Hepatic stellate cell (primary cell): ENCODE data around the gene ADSS2.
A peak's percentile ranks its signal among the peaks of the same experiment; 100 is the strongest.
"Not testable (repeated sequence)": the region's sequence is repeated elsewhere in the genome, so short reads cannot be mapped to it uniquely, and the experiment has no call there.

ENCODE experiments used
- DNase-seq: peaks from one replicate; pipeline ENCODE4 v3.0.0; 2011; ENCODE audit warnings: low spot score

ADSS2 gene

DNA sequence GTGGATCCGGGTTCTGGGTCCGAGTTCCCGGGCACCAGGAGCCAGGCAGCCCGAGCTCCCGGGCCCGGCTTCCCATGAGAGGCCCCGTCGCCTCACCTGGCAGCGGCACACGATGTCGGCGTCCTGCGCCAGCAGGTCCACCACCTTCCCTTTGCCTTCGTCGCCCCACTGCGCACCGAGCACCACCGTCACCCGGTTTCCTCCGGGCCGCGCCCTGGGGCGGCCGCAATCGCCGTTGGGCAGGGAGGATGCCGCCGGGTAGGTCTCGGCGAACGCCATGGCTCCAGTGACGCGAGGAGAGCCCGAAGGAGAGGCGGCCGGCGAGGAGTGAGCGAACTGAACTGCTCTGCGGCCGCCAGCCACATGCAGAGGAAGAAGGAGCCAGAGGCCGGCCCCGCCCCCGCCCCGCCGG, at the start of gene ADSS2:
Gene ADSS2, minus strand, starts transcription at position 371 of the 412 bp plus-strand sequence. Its CDS starts 92 bp downstream, at position 279.
- DNase-seq = no peak

DNA sequence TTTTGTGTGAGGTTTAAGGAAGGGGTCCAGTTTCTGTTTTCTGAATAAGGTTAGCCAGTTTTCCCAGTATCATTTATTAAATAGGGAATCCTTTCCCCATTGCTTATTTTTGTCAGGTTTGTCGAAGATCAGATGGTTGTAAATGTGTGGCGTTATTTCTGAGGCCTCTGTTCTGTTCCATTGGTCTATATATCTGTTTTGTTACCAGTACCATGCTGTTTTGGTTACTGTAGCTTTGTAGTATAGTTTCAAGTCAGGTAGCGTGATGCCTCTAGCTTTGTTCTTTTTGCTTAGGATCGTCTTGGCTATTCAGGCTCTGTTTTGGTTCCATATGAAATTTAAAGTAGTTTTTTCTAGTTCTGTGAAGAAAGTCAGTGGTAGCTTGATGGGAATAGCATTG, 48.8 kb upstream of the ADSS2 start:
- not testable (repeated sequence) for DNase-seq

DNA sequence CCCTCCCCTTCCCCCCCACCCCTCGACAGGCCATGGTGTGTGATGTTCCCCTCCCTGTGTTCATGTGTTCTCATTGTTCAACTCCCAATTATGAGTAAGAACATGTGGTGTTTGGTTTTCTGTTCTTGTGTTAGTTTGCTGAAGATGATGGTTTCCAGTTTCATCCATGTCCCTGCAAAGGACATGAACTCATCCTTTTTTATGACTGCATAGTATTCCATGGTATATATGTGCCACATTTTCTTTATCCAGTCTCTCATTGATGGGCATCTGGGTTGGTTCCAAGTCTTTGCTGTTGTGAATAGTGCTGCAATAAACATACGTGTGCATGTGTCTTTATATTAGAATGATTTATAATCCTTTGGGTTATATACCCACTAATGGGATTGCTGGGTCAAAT, 47.8 kb upstream of the ADSS2 start:
- DNase-seq = not testable (repeated sequence)

DNA sequence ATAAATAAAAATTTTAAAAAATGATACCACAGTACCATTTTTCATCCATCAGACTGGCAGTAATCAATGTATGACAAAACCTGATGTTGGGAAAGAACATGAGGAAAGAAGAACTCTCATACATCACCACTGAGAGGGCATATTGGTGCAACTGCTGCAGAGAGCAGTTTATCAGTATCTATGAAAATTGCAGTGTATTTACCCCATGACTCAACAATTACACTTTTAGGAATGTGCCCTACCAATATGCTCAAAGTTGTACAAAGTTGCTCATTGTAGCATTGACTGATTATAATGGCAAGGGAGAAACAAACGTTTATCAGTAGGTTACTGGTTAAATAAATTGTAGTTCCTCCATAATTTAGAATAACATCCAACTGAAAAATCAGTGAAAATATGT, 46.1 kb upstream of the ADSS2 start:
- DNase-seq = no peak

DNA sequence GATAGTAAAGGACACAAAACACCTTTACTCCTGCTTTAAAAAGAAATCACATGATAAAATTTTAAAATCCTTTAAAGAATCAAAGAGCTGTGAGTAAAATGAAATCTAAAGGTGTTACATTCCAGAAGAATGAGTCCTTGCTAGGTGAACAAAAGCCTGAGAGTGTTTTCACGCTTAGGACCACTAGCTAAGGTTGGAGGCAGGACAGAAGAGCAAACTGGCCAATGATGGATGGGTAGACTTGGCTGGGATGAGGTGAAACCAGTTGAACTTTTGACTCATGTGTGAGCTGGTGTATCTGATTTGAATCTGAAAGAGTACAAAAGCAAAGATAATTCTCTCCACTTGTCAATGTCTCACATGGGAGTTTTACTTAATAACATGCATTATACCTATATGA, 44.5 kb upstream of the ADSS2 start:
- DNase-seq = no peak

DNA sequence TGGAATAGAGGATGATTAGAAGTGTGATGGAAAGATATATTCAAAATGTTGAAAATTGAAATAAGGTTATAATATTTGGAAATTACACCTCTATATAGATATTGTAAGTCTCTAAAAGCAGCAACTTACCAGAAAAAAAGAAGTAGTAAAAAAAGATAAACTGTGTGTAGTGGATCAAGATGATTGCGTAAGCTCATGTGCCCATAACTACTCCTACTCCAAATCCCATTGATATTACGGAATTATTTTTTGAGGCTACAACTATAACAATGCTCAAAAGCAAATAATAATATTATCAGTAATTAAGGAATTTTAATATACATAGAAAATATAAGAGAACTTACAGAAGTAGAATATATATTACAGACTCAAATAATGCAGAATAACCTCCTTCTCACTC, 42.9 kb upstream of the ADSS2 start:
- DNase-seq = no peak

DNA sequence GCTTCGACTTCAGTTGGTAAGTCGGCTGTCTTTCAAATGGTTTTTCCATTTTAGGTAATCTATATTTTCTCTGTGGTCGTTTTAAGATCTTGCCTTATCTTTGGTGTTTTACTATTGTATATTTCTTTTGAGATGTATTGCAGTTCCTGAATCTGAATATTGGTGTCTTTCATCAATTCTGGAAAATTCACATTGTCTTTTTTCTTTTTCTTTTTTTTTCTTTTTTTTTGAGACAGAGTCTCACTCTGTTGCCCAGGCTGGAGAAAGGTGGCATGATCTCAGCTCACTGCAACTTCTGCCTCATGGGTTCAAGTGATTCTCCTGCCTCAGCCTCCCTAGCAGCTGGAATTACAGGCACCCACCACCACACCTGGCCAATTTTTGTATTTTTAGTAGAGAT, 33.3 kb upstream of the ADSS2 start:
- not testable (repeated sequence) for DNase-seq

DNA sequence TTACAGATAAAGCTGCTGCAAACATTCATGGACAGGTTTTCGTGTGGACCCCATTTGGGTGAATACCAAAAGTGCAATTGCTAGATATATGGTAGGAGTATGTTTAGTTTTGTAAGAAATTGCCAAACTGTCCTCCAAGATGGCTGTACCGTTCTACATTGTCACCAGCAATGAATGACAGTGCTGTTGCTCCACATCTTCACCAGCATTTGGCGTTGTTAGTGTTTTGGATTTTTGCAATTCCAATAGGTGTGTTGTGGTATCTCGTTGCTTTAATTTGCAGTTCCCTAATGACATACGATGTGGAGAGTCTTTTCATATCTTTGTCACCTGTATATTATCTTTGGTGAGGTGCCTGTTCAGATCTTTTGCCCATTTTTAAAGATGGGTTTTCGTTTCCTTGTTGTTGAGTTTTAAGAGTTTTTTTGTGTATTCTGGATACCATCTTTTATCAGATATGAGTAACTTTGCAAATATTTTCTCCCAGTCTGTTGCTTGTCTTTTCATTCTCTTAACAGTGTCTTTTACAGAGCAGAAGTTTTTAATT, 21.4 kb upstream of the ADSS2 start:
- DNase-seq = no peak

DNA sequence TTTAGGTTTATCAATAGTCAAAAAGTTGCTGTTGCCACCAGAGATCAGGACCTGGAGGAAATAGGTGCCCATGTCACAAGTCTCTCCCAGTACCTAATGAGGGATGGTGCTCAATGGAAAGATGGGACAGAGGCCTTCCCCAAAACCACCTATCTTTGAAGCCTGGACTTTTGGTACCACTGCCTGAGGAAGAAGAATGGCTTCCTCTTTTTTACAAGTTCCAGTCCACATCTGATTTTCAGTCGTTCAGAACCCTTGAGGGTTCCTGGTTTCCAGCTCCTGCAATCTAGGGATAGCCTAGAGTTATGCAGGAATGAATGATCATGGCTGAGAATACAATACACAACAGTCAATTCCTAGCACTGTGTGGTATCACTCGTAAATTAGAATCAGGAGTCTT, 15.0 kb upstream of the ADSS2 start:
- DNase-seq = no peak

DNA sequence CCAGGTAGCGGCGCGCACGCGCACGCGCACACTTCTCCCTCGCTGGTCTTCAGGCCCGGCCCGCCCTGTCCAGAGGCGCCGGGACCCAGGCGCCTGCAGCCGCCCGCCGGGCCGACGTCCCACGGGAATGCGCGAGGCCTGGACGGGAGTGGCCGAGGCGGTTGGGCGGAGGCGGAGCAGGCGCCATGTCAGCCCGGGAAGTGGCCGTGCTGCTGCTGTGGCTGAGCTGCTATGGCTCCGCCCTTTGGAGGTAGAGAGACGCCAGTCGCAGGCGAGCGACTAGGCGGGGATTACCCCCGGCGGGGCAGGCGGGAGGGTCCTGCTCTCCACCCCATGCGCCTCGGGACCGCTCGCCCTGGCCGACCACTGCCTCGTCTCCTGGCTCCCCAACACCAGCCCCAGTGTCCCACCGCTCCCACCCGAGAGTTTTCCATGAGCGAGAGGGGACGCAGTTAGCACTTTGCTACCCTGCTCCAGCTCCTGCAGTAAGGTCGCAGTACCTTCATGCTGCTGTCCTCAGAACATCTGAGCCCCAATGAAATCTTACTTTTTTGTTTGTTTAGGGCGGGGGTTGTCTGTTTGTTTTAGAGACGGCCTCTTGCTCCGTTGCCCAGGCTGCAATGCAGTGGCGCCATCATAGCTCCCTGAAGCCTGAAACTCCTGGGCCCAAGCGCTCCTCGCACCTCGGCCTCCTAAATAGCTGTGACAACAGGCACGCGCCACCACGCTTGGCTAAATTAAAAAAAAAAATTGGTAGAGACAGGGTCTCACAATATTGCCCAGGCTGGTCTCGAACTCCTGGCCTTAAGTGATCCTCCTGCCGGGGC, 9.7 kb upstream of the ADSS2 start, which contains the start of gene CATSPERE:
Gene CATSPERE, plus strand, starts transcription at position 29 of the 827 bp plus-strand sequence. Its CDS starts 157 bp downstream, at position 186.
- peak; percentile 83 for DNase-seq

DNA sequence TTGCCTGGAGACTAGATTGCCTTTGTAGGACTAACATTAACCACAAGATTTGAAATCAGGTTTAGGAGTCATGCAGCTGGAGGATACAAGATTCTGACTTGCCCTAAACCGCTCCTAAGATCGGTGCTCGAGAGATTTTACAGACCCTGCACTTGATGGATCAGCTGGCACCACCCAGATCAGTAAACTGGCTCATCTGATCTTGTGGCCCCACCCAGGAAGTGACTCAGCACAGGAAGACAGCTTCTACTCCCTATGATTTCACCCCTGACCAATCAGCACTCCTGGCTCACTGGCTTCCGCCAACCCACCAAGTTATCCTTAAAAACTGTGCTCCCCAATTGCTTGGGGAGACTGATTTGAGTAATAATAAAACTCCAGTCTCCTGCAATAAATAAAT, 8.5 kb upstream of the ADSS2 start:
- DNase-seq = no peak

DNA sequence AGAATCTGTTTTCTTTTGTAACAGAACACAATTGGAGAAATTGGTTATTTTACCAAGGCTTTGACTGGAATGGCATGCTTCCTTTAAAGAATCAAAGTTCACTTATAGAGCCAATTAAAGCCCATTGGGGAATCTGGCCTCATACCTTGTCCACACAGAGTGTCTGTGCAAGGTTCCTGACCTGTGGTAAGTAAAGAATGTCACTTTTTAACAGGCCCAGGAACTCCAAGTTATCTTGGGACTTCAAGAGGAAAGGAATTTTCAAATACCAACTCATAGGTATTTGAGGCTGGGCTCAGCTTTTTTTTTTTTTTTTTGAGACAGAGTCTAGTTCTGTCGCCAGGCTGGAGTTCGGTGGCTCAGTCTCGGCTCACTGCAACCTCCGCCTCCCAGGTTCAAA, 7.1 kb upstream of the ADSS2 start:
- no peak for DNase-seq

DNA sequence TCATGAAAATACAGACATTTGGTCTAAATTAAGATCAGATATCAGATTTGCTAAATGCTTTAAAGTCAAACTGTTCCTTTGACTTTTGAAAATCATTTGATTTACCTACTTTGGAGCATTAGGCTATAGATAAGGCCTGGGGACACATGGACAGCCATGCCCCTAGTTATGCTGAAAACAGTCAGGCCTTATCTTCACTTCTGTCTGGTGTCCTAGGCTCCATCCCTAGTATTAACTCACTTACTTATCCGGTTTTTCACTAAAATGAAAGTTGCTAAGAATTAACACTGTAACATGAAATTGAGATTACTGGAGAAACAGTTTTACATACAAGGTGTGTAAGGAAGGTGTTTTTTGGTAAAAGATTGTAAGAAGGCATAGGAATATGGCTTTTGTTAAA, 4.9 kb upstream of the ADSS2 start:
- no peak for DNase-seq

DNA sequence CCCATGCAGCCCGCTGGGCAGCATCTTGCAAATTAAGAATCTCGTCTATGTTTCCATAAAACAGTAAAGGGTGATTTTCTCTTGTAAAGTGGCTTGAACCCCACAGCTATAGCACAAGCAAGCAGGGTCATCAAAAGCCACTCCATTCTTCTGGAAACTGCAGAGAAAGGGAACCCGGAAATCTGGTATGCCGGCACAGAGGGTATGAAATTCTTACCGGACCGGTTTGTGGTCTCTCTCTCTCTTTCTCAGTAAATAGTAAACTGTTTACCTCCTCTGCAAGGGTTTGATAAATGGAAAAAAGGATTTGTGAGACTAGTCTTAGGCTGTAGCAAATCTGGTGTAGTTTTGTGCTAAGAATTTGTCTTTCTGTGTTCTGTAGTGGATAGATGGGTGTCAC, 2.7 kb upstream of the ADSS2 start:
- no peak for DNase-seq

DNA sequence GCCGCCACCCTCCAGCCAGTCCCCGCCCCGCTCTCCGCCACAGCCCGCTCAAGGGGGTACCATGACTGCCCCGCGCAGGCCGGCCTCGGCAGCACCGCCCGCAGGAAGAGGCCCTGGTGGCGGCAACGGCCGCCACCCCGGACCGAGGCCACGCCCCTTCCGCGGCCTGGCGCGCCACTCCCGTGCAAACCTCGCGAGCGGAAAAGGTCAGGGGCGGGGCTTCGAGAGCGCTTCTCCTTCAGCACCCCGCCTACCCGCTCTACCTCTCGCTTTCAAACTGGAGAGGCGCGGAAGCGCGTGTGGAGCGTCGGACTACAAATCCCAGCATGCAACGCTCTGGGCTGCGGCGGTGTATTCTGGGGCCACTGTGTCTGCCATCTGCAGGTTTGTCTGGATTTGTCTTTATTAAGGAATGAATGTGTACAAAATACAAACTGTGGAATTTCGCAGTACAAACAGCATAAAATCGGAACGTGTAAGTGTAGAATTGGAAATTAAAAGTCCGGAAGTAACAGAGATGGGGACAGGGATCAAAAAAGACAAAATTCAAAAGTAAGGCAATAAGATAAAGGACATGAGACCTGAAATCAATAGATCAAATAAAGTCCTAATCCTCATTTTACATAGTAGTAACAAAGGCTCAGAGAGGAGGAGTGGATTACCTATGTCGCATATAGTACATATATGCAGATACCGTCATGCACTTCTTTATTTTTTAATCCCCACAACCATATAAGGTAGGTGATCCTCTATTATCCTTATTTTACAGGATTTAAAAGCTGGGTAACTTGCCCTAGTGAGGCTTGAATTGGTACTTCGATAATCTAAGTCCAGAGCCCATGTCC, 464 bp upstream of the ADSS2 start:
- DNase-seq = peak; percentile 94

DNA sequence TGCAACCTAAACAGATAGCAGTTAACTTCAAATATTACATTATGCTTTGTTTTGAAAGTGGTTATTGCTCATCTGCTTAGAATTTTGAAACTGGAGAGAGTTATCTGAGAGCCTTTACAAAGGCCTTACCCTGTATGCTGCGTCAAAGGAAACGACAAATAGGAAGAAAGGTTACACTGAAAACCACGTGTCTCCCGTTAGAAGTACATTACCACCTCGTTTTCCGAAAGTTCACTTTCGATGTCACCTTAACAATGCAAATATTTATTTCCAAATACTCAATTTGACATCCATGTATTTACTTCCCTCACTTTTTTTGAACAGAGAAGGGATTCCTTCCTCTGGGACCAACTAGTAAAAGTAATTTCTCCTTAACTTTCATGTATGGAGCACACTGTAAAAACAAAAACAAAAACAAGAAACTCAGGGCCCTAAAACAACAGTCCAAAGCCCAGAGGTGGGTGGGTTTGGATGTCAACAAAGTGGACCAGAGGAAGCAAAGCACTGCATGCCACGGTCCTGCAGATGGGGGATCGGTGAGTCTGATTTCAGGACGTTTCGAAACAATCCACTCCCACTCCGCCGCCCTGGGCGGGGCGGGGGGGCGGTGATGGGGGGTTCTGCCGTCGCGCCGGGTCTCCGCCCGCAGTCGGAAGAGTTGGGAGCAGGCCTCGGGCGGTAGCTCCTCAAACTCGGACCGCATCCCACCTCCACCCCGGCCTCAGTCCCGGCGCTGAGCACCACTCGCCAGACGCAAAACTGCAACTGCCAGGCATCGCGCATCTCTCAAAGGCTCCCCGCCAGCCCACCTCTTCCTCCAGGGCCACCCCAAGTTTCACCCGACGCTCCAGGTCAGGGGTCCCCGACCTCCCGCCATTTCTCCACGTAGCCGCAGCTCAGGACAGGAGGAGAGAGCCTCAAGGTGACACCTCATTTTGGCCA, 841 bp downstream of the ADSS2 start:
- peak; percentile 50 for DNase-seq

DNA sequence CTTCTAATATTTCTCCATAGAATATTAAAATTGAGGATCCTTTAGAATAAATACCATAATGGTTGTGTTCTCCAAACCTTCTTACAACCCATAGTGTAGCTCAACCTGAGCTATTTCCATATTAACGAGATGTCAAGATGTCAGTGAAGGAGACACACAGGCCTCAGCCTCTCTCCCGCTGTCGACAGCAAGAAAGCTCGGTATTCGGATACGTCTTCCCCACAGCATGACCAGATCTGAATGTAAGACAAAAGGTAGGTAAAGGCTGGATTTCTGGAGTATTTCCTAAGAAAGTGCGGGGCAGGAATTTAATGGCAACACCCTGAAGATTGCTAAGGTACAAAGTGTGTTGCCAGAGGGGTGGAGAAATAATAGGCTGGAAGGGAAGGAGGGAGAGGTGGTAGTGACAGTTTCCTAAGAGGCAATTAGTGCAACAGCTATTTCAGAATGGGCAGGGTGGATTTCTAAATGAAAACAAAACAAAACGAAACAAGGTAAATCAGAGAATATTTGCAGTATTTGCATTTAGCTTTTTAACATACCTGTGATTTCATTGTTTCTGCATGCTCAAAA, 1.7 kb downstream of the ADSS2 start:
- DNase-seq = no peak

DNA sequence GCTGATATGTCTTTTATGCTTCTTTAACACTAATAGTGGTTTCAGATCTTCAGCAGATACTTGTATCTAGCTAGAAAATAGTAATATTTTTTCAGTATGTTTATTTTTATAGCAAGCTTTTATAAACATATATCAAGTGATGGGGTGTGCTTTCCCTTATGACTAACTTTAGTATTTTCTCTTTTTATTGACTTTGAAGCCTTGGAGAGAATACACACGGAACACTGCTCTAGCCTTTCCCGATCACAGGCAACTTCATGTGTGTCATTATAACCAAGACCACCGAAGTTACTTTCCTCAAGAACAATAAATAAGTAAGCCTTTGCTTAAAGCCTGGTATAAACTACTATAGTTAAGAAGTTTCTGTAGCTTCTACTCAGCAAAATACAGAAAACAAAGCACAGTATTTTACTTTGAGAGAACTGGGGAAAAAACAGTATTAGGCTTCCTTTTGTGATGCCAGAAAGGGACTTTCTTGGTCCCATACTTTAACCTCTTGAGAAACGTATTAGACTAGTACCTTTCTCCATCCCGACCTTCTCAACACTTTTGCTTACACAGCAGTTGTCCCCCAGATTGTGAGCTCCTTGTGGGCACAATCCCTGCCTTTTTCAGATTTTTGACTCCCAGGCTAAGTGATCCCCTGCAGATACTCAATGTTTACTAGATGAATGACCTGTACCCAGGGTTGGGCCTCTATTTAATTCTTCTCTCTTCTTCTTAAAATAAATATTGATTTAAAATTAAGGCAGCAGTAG, 3.3 kb downstream of the ADSS2 start:
- DNase-seq = peak; percentile 34

DNA sequence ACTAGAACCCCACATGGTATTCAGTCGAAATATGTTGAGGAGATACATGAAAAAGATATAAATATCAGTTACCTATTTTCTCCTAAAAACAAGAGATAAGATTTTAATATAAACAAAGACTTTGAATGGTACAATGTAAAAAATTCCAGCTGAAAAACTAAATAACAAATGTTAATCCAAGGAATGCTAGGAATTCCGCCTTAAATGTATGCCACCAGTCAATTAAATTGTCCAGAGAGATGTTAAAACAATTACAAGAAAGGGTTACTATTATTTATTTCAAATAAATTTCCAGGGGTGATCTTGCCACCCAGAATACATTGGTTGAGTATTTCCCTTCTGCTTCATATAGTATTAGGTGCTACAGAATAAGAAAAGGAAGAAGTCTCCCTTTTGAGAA, 4.2 kb downstream of the ADSS2 start:
- no peak for DNase-seq

DNA sequence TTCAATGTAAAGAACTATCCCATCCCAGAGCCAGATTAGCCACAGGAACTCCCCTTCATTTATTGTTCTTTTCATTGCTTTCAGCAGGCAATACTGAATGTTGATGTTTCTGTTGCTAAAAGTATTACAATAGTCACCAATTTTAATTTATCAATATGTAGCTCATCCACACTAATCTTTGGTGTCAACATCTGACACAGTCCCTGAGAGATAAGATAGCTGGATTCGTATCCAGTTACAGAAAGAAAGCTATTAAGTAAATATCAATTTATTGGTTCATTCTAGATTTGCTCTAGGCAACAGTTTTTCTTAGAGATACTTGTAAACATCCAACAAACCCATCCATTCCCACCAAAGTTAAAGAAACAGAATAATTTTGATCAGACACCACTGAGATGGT, 4.7 kb downstream of the ADSS2 start:
- DNase-seq = no peak
